ENCODE measurements around the gene EPHA6.
"Not testable (repeated sequence)": the region's sequence is repeated elsewhere in the genome, so short reads cannot be mapped to it uniquely, and the experiment has no call there.

The EPHA6 gene

GRCh38 chr3:96915445-96915844 lies 101.1 kb downstream of the EPHA6 start:
- no peak for DNase-seq (ENCODE audit: low read depth)

GRCh38 chr3:96931119-96931862 lies 116.9 kb downstream of the EPHA6 start:
- no peak for DNase-seq (ENCODE audit: low read depth)

- DNase-seq (ENCODE audit: low read depth): not testable (repeated sequence)
Observed at GRCh38 chr3:96942131-96942530, 127.7 kb downstream of the EPHA6 start.

GRCh38 chr3:96958856-96959255 lies 144.5 kb downstream of the EPHA6 start:
- DNase-seq (ENCODE audit: low read depth): no peak

GRCh38 chr3:96959474-96959873 lies 145.1 kb downstream of the EPHA6 start:
- no peak for DNase-seq (ENCODE audit: low read depth)

- no peak for DNase-seq (ENCODE audit: low read depth)
Observed at GRCh38 chr3:96959901-96960641, 145.7 kb downstream of the EPHA6 start.

GRCh38 chr3:96960661-96961330 lies 146.4 kb downstream of the EPHA6 start:
- no peak for DNase-seq (ENCODE audit: low read depth)

GRCh38 chr3:96961576-96961975 lies 147.2 kb downstream of the EPHA6 start:
- no peak for DNase-seq (ENCODE audit: low read depth)

GRCh38 chr3:96966181-96966929 lies 152.0 kb downstream of the EPHA6 start:
- no peak for DNase-seq (ENCODE audit: low read depth)

- no peak for DNase-seq (ENCODE audit: low read depth)
Observed at GRCh38 chr3:96970211-96970610, 155.8 kb downstream of the EPHA6 start.

GRCh38 chr3:96977671-96978070 lies 163.3 kb downstream of the EPHA6 start:
- no peak for DNase-seq (ENCODE audit: low read depth)

GRCh38 chr3:96983716-96984115 lies 169.3 kb downstream of the EPHA6 start:
- not testable (repeated sequence) for DNase-seq (ENCODE audit: low read depth)

- no peak for DNase-seq (ENCODE audit: low read depth)
Observed at GRCh38 chr3:96986241-96986640, 171.8 kb downstream of the EPHA6 start.

- no peak for DNase-seq (ENCODE audit: low read depth)
Observed at GRCh38 chr3:96991231-96991630, 176.8 kb downstream of the EPHA6 start.

GRCh38 chr3:96991800-96992365 lies 177.5 kb downstream of the EPHA6 start:
- DNase-seq (ENCODE audit: low read depth): no peak

- DNase-seq (ENCODE audit: low read depth): no peak
Observed at GRCh38 chr3:96994988-96995387, 180.6 kb downstream of the EPHA6 start.

- DNase-seq (ENCODE audit: low read depth): no peak
Observed at GRCh38 chr3:96996009-96996408, 181.6 kb downstream of the EPHA6 start.

GRCh38 chr3:97001611-97002010 lies 187.2 kb downstream of the EPHA6 start:
- no peak for DNase-seq (ENCODE audit: low read depth)

GRCh38 chr3:97009427-97010019 lies 195.1 kb downstream of the EPHA6 start:
- DNase-seq (ENCODE audit: low read depth): no peak

- DNase-seq (ENCODE audit: low read depth): no peak
Observed at GRCh38 chr3:97010881-97011657, 196.7 kb downstream of the EPHA6 start.

GRCh38 chr3:97021778-97022177 lies 207.4 kb downstream of the EPHA6 start:
- no peak for DNase-seq (ENCODE audit: low read depth)
